ENCODE measurements around the gene NALCN.

GRCh38 chr13:101262306-101262705, 154.0 kb downstream of the NALCN start:
- TF ChIP-seq, protein P1, sequence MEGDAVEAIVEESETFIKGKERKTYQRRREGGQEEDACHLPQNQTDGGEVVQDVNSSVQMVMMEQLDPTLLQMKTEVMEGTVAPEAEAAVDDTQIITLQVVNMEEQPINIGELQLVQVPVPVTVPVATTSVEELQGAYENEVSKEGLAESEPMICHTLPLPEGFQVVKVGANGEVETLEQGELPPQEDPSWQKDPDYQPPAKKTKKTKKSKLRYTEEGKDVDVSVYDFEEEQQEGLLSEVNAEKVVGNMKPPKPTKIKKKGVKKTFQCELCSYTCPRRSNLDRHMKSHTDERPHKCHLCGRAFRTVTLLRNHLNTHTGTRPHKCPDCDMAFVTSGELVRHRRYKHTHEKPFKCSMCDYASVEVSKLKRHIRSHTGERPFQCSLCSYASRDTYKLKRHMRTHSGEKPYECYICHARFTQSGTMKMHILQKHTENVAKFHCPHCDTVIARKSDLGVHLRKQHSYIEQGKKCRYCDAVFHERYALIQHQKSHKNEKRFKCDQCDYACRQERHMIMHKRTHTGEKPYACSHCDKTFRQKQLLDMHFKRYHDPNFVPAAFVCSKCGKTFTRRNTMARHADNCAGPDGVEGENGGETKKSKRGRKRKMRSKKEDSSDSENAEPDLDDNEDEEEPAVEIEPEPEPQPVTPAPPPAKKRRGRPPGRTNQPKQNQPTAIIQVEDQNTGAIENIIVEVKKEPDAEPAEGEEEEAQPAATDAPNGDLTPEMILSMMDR (IDR thresholded peaks at IDR 0.05; ENCODE audit: low read depth, low read length, missing input control), result no peak
- no peak for TF ChIP-seq RAD21 (IDR thresholded peaks at IDR 0.05)
- TF ChIP-seq TAF1 (conservative IDR thresholded peaks at IDR 0.05), result no peak
- no peak for TF ChIP-seq YY1 (IDR thresholded peaks at IDR 0.05)

All from liver (tissue), 3 donors.